Vagina (tissue), 2 donors: ENCODE data around the gene FRYL. TPM values are rescaled to one million over a fixed set of nuclear protein-coding genes. Genes with fewer than 3 reads are reported as not detected.
"Not testable (repeated sequence)": the region's sequence is repeated elsewhere in the genome, so short reads cannot be mapped to it uniquely, and the experiment has no call there.

Source experiments
- DNase-seq, 2 donors: peaks; one replicate each; pipeline ENCODE4 v3.0.0-alpha.2; 2017; ENCODE audit errors: extremely low spot score in 2 of 2
- H3K27ac ChIP-seq: fragments of 200-600 bp; sonication (generic); one replicate; pipeline ENCODE4 v1.5.1; 2019
- H3K27me3 ChIP-seq: fragments of 200-600 bp; sonication (generic); one replicate; pipeline ENCODE4 v1.5.1; 2019
- H3K36me3 ChIP-seq, 2 donors: fragments of 200-600 bp; sonication (generic); one replicate each; pipeline ENCODE4 v1.5.1; 2017 to 2019
- H3K4me1 ChIP-seq: fragments of 200-600 bp; sonication (generic); one replicate; pipeline ENCODE4 v1.5.1; 2019
- H3K4me3 ChIP-seq, 2 donors: fragments of 200-600 bp; sonication (generic); 1 replicate in 1 of 2; 2 replicates in 1 of 2; pipeline ENCODE4 v1.5.1; 2016 to 2019
- H3K9me3 ChIP-seq: fragments of 200-600 bp; sonication (generic); one replicate; pipeline ENCODE4 v1.5.1; 2019
- CTCF ChIP-seq, 3 experiments: fragments of 450-650 bp in 2 of 3; fragments of 200-600 bp in 1 of 3; sonication (generic) in 1 of 3; IDR thresholded peaks; one replicate each; pipeline ENCODE4 v1.5.1; 2017 to 2019; ENCODE audit warnings: antibody characterized with exemption in 3 of 3, mild to moderate bottlenecking in 2 of 3, moderate library complexity in 2 of 3
- POLR2A ChIP-seq, 2 donors: fragments of 450-650 bp; IDR thresholded peaks; one replicate each; pipeline ENCODE4 v1.6.1; 2017; ENCODE audit warnings: antibody characterized with exemption in 2 of 2, mild to moderate bottlenecking in 2 of 2, moderate library complexity in 2 of 2
- POLR2AphosphoS5 ChIP-seq, 2 donors: sonication (generic); formaldehyde crosslinking; IDR thresholded peaks; one replicate each; pipeline ENCODE4 v1.9.0; 2017; ENCODE audit warnings: antibody characterized with exemption in 2 of 2, mild to moderate bottlenecking in 2 of 2, low read depth in 1 of 2; ENCODE audit not compliant: insufficient read depth in 1 of 2
- intact Hi-C: fragments of 100-400 bp; cut with DNase I; formaldehyde crosslinking; loops from one replicate; pipeline ENCODE4 v1.15.1; 2023
- total RNA-seq: library from RNA; depleted of rRNA; stranded (reverse); fragments of >200 nt; gene quantifications from one replicate; pipeline ENCODE4 v1.2.3, GENCODE V29; 2016

The FRYL gene
- total RNA-seq, 1 donor from 2014 or later: 51.8 TPM

GRCh38 chr4:48467891-48468290 lies 312.2 kb downstream of the FRYL start:
- Histone ChIP-seq H3K27me3 (no peaks in the 10 kb centered on the region), H3K4me1 (no peaks in the 10 kb centered on the region), H3K27ac (no peak overlapping the region), H3K36me3 (no peaks in the 10 kb centered on the region), H3K4me3 (no peak overlapping the region), H3K9me3 (no peaks in the 10 kb centered on the region)
- TF ChIP-seq CTCF (IDR thresholded peaks at IDR 0.05) (no peak), POLR2A (IDR thresholded peaks at IDR 0.05) (no peak), POLR2AphosphoS5 (IDR thresholded peaks at IDR 0.05; ENCODE audit: insufficient read depth in 1 of 2, low read depth in 1 of 2) (no peak)
- intact Hi-C loops: no loop called here
- no peak for DNase-seq

- Histone ChIP-seq H3K4me3 (no peak overlapping the region), H3K27me3 (no peaks in the 10 kb centered on the region), H3K36me3 (no peaks in the 10 kb centered on the region), H3K27ac (no peak overlapping the region), H3K9me3 (no peaks in the 10 kb centered on the region), H3K4me1 (no peaks in the 10 kb centered on the region)
- intact Hi-C loops: no loop called here
- no peak for TF ChIP-seq CTCF (IDR thresholded peaks at IDR 0.05)
- no peak for TF ChIP-seq POLR2A (IDR thresholded peaks at IDR 0.05)
- TF ChIP-seq POLR2AphosphoS5 (IDR thresholded peaks at IDR 0.05; ENCODE audit: insufficient read depth in 1 of 2, low read depth in 1 of 2): no peak
- no peak for DNase-seq
These were observed 312.6 kb downstream of the FRYL start for GRCh38 chr4:48467442-48467841.

DNA sequence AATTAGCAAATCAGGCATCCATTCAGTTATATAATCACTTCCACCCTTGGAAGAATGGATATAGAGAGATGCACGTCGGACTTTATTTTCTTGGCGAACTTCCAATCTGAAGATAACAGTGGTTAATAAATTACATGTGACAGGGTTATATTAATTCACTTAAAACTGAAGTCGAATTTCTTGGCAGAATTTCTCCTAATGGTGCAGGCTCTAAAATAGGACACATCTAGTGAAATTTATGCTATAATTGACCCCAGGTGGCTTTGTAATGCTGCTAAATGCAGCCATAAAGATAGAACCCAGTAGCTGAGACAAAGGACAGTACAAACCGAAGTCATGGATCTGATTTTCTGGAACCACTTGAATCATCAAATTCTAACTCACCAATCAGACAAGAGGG lies 317.7 kb downstream of the FRYL start:
- TF ChIP-seq POLR2AphosphoS5 (IDR thresholded peaks at IDR 0.05; ENCODE audit: insufficient read depth in 1 of 2, low read depth in 1 of 2) (no peak), POLR2A (IDR thresholded peaks at IDR 0.05) (no peak), CTCF (IDR thresholded peaks at IDR 0.05) (no peak)
- intact Hi-C loops: no loop called here
- no peak overlapping the region for H3K4me3 ChIP-seq
- no peak overlapping the region for H3K27ac ChIP-seq
- DNase-seq: no peak
- H3K9me3 ChIP-seq: no peaks in the 10 kb centered on the region
- H3K27me3 ChIP-seq: no peaks in the 10 kb centered on the region
- H3K4me1 ChIP-seq: no peaks in the 10 kb centered on the region
- H3K36me3 ChIP-seq: no peaks in the 10 kb centered on the region

GRCh38 chr4:48461000-48461399 lies 319.1 kb downstream of the FRYL start:
- no peak for DNase-seq
- intact Hi-C loops: no loop called here
- Histone ChIP-seq H3K9me3 (no peaks in the 10 kb centered on the region), H3K36me3 (no peaks in the 10 kb centered on the region), H3K27me3 (no peaks in the 10 kb centered on the region), H3K4me1 (no peaks in the 10 kb centered on the region), H3K27ac (no peak overlapping the region), H3K4me3 (no peak overlapping the region)
- TF ChIP-seq CTCF (IDR thresholded peaks at IDR 0.05): no peak
- TF ChIP-seq POLR2A (IDR thresholded peaks at IDR 0.05): no peak
- TF ChIP-seq POLR2AphosphoS5 (IDR thresholded peaks at IDR 0.05; ENCODE audit: insufficient read depth in 1 of 2, low read depth in 1 of 2): no peak

GRCh38 chr4:48454591-48454990 lies 325.5 kb downstream of the FRYL start:
- H3K4me3 ChIP-seq: no peak overlapping the region
- TF ChIP-seq CTCF (IDR thresholded peaks at IDR 0.05) (no peak), POLR2A (IDR thresholded peaks at IDR 0.05) (no peak), POLR2AphosphoS5 (IDR thresholded peaks at IDR 0.05; ENCODE audit: insufficient read depth in 1 of 2, low read depth in 1 of 2) (no peak)
- no peaks in the 10 kb centered on the region for H3K27me3 ChIP-seq
- no peak for DNase-seq
- no peaks in the 10 kb centered on the region for H3K9me3 ChIP-seq
- no peaks in the 10 kb centered on the region for H3K36me3 ChIP-seq
- no peak overlapping the region for H3K27ac ChIP-seq
- intact Hi-C loops: no loop called here
- H3K4me1 ChIP-seq: no peaks in the 10 kb centered on the region

GRCh38 chr4:48451656-48452055 lies 328.4 kb downstream of the FRYL start:
- H3K4me3 ChIP-seq, DNase-seq, intact Hi-C loops, H3K9me3 ChIP-seq, H3K27ac ChIP-seq, H3K36me3 ChIP-seq, H3K27me3 ChIP-seq, H3K4me1 ChIP-seq: not testable (repeated sequence)
